WI38 (cell line): ENCODE results near the gene TTLL11.

ENCODE experiments used
- H3K4me3 ChIP-seq: 2 replicates; pipeline ENCODE4 v1.5.1; 2011; ENCODE audit warnings: low read depth, mild to moderate bottlenecking, control low read depth, low read length
- TF ChIP-seq, protein P1 (sequence below): IDR thresholded peaks from 2 replicates; pipeline ENCODE4 v1.5.1; 2012; ENCODE audit warnings: low read depth, mild to moderate bottlenecking, control low read depth, low read length

The TTLL11 gene

GRCh38 chr9:121893786-121894185, 199.3 kb downstream of the TTLL11 start:
- H3K4me3 ChIP-seq = no peak overlapping the region
- TF ChIP-seq, protein P1, sequence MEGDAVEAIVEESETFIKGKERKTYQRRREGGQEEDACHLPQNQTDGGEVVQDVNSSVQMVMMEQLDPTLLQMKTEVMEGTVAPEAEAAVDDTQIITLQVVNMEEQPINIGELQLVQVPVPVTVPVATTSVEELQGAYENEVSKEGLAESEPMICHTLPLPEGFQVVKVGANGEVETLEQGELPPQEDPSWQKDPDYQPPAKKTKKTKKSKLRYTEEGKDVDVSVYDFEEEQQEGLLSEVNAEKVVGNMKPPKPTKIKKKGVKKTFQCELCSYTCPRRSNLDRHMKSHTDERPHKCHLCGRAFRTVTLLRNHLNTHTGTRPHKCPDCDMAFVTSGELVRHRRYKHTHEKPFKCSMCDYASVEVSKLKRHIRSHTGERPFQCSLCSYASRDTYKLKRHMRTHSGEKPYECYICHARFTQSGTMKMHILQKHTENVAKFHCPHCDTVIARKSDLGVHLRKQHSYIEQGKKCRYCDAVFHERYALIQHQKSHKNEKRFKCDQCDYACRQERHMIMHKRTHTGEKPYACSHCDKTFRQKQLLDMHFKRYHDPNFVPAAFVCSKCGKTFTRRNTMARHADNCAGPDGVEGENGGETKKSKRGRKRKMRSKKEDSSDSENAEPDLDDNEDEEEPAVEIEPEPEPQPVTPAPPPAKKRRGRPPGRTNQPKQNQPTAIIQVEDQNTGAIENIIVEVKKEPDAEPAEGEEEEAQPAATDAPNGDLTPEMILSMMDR = no peak

DNA sequence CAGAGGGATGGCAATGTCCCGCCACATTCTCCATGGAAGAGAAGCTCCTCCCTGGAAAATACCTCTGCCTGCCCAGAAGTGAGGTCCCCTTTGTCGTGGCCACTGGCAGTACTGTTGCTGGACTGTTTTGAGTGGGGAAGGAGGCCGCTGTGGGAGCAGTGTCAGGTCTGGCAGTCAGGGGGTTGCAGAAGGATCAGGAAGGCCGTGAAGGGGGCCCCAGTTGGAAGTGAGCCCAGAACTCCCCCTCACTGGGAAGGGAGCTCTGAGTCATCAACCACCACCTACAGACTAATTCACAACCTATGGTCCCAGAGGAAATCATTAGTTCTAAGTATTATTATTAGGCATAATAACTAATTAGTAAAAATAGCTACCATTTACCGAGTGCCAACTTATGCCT, 200.4 kb downstream of the TTLL11 start:
- no peak overlapping the region for H3K4me3 ChIP-seq
- TF ChIP-seq, protein P1 = no peak

DNA sequence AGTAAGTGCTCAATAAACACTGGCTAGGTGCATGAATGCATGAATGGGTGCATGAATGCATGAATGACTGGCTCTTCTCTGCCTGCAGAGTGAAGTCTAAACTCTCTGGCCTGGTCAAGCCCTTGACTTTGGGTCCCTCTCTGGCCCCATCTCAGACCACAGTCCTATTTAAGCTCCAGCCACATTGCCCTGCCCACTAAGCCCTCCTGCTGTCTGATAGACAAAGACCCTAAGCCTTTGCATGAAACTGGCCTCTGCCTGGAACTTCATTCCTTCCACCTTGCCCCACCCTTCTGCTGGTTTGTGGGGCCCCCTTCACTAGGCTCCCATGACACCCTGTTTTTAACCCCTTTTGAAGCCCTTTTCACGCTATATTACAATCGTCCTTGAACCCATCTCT, 202.4 kb downstream of the TTLL11 start:
- no peak overlapping the region for H3K4me3 ChIP-seq
- TF ChIP-seq, protein P1 = no peak

- TF ChIP-seq, protein P1 = no peak
Observed at GRCh38 chr9:121889990-121890563, 203.0 kb downstream of the TTLL11 start.

DNA sequence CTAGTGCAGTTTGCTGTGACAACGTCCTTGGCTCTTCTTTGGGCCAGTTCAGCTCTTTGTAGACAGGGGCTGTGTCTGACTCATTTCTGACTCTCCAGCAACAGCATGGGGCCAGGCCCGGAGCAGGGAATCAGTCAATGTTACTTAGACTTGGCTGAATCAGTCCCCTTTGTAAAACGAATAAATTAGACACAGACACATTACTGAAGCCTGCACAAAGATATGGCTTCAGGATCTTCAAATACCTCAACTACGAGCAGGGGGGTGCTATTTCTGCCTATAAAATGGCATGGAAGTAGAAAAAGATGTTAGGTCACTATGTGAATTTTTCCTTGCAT, 204.7 kb downstream of the TTLL11 start:
- no peak overlapping the region for H3K4me3 ChIP-seq
- TF ChIP-seq, protein P1 = no peak

More at GRCh38 chr9:121889990-121890563, 203.0 kb downstream of the TTLL11 start:
- H3K4me3 ChIP-seq = no peak overlapping the region

DNA sequence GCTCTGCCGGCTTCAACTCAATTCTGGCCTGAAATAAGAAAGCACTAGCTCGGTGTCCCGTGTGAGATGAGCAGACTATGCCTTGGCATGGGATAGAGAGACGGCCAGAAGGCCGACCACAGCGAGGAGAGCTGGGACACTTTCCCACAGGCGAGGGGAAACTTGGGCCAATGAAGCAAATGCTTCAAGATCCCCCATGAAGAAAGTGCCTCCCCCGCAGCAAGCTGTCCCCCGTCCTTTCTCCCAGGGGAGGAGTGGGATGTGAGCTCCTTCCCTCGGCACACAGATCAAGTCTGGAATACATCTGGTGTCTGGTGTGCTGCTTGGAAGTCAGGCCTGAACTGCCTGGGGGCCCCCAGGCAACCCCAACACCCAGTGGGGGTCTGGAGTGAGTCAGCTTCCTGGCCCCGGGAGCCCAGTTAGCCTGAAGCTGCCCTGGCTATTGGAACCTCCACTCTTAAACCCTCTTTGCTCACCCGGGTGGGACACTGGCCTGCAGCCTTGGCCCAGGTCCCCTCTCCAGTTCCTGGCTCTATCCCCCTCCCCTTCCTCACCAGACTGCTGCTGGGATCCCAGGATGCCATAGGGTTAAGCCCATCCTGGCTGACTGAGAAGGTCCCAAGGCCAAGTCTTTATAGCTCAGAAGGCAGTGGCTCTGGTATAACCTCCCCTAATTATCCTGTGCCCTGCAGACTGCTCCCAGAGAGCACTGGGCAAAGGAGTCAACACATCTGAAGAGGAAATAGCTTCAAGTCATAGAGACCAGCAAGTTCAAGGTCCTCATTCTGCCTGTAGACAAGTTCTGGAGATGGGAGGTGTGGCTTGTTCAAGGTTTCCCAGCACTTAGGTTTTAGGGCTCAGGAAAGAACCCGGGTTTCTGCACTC, 205.3 kb downstream of the TTLL11 start:
- TF ChIP-seq, protein P1 = no peak
- no peak overlapping the region for H3K4me3 ChIP-seq
